ENCODE data around the gene COL6A1.

GRCh38 chr21:45934554-45934953 lies 47.0 kb upstream of the COL6A1 start:
- TF ChIP-seq ZNF629 (CRISPR knock-in tag; conservative IDR thresholded peaks at IDR 0.05), result no peak
- TF ChIP-seq NFIC (IDR thresholded peaks at IDR 0.05; ENCODE audit: low read length), result no peak
- no peak for TF ChIP-seq ZNF577 (CRISPR knock-in tag; IDR thresholded peaks at IDR 0.05; ENCODE audit: borderline replicate concordance, low read depth)
- no peak for TF ChIP-seq CTCF (CRISPR knock-in tag; IDR thresholded peaks at IDR 0.05)

All from HepG2 (cell line).